CD4-positive, alpha-beta memory T cell (primary cell): ENCODE results near the gene CEP97. TPM values are rescaled to one million over a fixed set of nuclear protein-coding genes. Genes with fewer than 3 reads are reported as not detected.

Source experiments
- CTCF ChIA-PET: fragments of 350-600 bp; sonication (Branson Sonifier 250); formaldehyde crosslinking; loops from one replicate; lab custom pipeline; 2021; ENCODE audit warnings: inconsistent platforms; ENCODE audit not compliant: partially characterized antibody; lab: Charles Lee
- POLR2A ChIA-PET: fragments of 350-600 bp; sonication (Branson Sonifier 250); formaldehyde crosslinking; loops from one replicate; lab custom pipeline; 2021; ENCODE audit not compliant: partially characterized antibody; lab: Charles Lee
- DNase-seq, 5 donors: peaks; one replicate each; pipeline versions ENCODE4 v3.0.0 to v3.0.0-alpha.2; 2020 to 2022; ENCODE audit warnings: mixed read lengths in 1 of 5
- H3K27ac ChIP-seq: one replicate; pipeline ENCODE4 v1.7.0; 2013; ENCODE audit warnings: low read depth, low read length
- H3K27me3 ChIP-seq: 2 replicates; pipeline ENCODE4 v1.7.0; 2013; ENCODE audit warnings: mild to moderate bottlenecking, low read length, moderate library complexity; ENCODE audit not compliant: insufficient read depth
- H3K36me3 ChIP-seq: 2 replicates; pipeline ENCODE4 v1.7.0; 2013; ENCODE audit warnings: mild to moderate bottlenecking, low read length, moderate library complexity; ENCODE audit not compliant: insufficient read depth
- H3K4me1 ChIP-seq: 2 replicates; pipeline ENCODE4 v1.7.0; 2013; ENCODE audit warnings: mild to moderate bottlenecking, low read length, moderate library complexity; ENCODE audit not compliant: insufficient read depth
- H3K4me3 ChIP-seq, 2 donors: one replicate each; pipeline ENCODE4 v1.7.0; 2013; ENCODE audit warnings: low read length in 2 of 2, mild to moderate bottlenecking in 1 of 2
- H3K9me3 ChIP-seq, 2 donors: one replicate each; pipeline ENCODE4 v1.7.0; 2013; ENCODE audit warnings: low read length in 2 of 2, control low read depth in 1 of 2; ENCODE audit not compliant: control insufficient read depth in 1 of 2
- H3K27ac Mint-ChIP-seq, 7 donors: one replicate each; pipeline ENCODE4 v1.8.0; 2020 to 2021; ENCODE audit warnings: mixed read lengths in 7 of 7, mild to moderate bottlenecking in 6 of 7, inconsistent platforms in 3 of 7, moderate library complexity in 3 of 7
- H3K27me3 Mint-ChIP-seq, 2 donors: one replicate each; pipeline ENCODE4 v1.8.0; 2020 to 2021; ENCODE audit warnings: mixed read lengths in 2 of 2
- H3K36me3 Mint-ChIP-seq, 2 donors: one replicate each; pipeline ENCODE4 v1.8.0; 2020 to 2021; ENCODE audit warnings: mixed read lengths in 2 of 2, inconsistent platforms in 1 of 2, mild to moderate bottlenecking in 1 of 2
- H3K4me1 Mint-ChIP-seq, 4 donors: one replicate each; pipeline ENCODE4 v1.8.0; 2020 to 2021; ENCODE audit warnings: mixed read lengths in 4 of 4, mild to moderate bottlenecking in 1 of 4
- H3K4me3 Mint-ChIP-seq, 8 donors: one replicate each; pipeline ENCODE4 v1.8.0; 2020 to 2021; ENCODE audit warnings: mixed read lengths in 8 of 8, mild to moderate bottlenecking in 7 of 8, moderate library complexity in 6 of 8, inconsistent platforms in 3 of 8
- H3K9me3 Mint-ChIP-seq, 8 donors: one replicate each; pipeline ENCODE4 v1.8.0; 2020 to 2021; ENCODE audit warnings: mixed read lengths in 8 of 8, mild to moderate bottlenecking in 5 of 8, inconsistent platforms in 3 of 8, moderate library complexity in 1 of 8
- intact Hi-C: fragments of 100-400 bp; cut with micrococcal nuclease; formaldehyde crosslinking; loops from one replicate; pipeline ENCODE4 v1.15.1; 2023
- polyA plus RNA-seq, 2 donors: library from polyadenylated mRNA; unstranded; fragments of 300-500 nt; fragmentation: Illumina TruSeq; gene quantifications; one replicate each; pipeline ENCODE4 v1.2.3, GENCODE V29; 2021
- total RNA-seq, 2 experiments: library from RNA; stranded (reverse); gene quantifications; one replicate each; pipeline ENCODE4 v1.2.3, GENCODE V29; 2021

Gene CEP97
- total and polyA plus RNA-seq, 4 experiments from 2014 or later, result 3.7 to 16.8 (median 10.0) TPM

DNA sequence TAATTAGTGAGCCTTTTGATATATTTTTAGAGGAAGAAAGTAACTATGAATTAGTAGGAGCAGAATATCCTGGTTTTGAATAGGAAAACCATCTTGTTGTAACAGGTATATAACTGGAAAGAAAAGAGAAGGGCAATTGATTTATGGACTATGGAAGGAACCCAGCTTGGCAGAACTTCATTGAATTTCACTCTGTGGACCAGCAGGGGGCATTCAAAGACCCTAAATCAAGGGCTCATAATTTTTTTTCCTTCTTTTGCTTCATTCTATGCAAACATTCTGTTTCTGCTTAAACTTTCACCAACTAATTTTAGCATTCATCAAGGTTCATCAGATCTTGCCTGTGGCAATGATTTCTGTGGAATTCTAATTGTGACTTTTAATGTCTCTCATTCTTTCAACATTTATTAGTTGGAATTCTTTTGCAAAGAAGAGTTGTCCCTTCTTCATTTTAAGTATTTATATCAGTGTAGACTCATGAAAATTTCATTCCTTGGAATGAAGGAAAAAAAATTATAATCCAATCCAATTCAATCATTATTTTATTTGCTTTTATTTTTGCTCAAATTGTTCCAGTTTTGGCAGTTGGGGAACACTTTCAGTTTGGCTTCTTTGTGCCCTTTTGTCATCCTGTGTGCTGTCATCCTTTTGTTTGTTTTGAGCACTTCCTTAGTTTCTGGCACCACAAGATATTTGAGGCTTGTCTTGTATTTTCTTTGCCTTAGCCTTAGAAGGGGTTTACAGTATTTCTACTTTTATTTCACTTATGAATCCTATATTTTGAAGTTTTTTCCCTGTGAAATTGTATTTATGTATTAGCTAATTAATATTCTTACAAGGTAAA lies 85.0 kb downstream of the CEP97 start:
- POLR2A ChIA-PET, result interaction anchor here (0.6 to 3.9 kb wide), 8 partner anchors 18 to 420 kb away, joined by 3 to 26 read pairs (median 6); partner anchors contain the start of gene NFKBIZ
- Histone ChIP-seq H3K4me3 (no peak overlapping the region), H3K27ac (peak overlapping the region; percentile 29), H3K9me3 (no peaks in the 10 kb centered on the region), H3K27me3 (no peaks in the 10 kb centered on the region), H3K4me1 (peaks cover 28% of the 10 kb centered on the region), H3K36me3 (no peaks in the 10 kb centered on the region)
- Mint-ChIP-seq H3K4me1 (peaks cover 25 to 47% (median 30%) of the 10 kb centered on the region in 4 donors), H3K27ac (peak overlapping the region; percentile 43 to 90 (median 83)), H3K27me3 (no peaks in the 10 kb centered on the region), H3K36me3 (peaks cover 21 to 34% of the 10 kb centered on the region in 2 donors), H3K9me3 (no peaks in the 10 kb centered on the region), H3K4me3 (peak overlapping the region in 6 of 8 donors; percentile 22 to 43 (median 34))
- CTCF ChIA-PET, result interaction anchor here (0.5 to 15.7 kb wide), 14 partner anchors 7 to 730 kb away, joined by 3 to 573 read pairs (median 4); no protein-coding TSS in a partner anchor
- peak; percentile 49 to 60 (median 55) for DNase-seq
- intact Hi-C loops, result loop anchor here (1.0 to 2.0 kb wide), 4 partner anchors 41 to 727 kb away; no protein-coding TSS in a partner anchor

- DNase-seq, result no peak
- Mint-ChIP-seq H3K36me3 (peaks cover 17 to 29% of the 10 kb centered on the region in 2 donors), H3K27ac (peak overlapping the region; percentile 43 to 90 (median 81)), H3K27me3 (no peaks in the 10 kb centered on the region), H3K4me3 (peak overlapping the region in 1 of 8 donors; percentile 32), H3K4me1 (peaks cover 27 to 45% (median 33%) of the 10 kb centered on the region in 4 donors), H3K9me3 (no peaks in the 10 kb centered on the region)
- Histone ChIP-seq H3K27me3 (no peaks in the 10 kb centered on the region), H3K36me3 (no peaks in the 10 kb centered on the region), H3K4me3 (no peak overlapping the region), H3K4me1 (peaks cover 34% of the 10 kb centered on the region), H3K27ac (peak overlapping the region; percentile 29), H3K9me3 (no peaks in the 10 kb centered on the region)
- intact Hi-C loops, result no loop called here
- CTCF ChIA-PET, result interaction anchor here (0.6 to 15.7 kb wide), 13 partner anchors 8 to 727 kb away, joined by 3 to 573 read pairs (median 4); no protein-coding TSS in a partner anchor
- POLR2A ChIA-PET, result interaction anchor here (1.0 to 3.9 kb wide), 6 partner anchors 17 to 419 kb away, joined by 4 to 26 read pairs (median 6); partner anchors contain the start of gene NFKBIZ
These were observed 85.6 kb downstream of the CEP97 start for GRCh38 chr3:101810022-101810418.

- POLR2A ChIA-PET, result interaction anchor here (1.5 to 3.9 kb wide), 2 partner anchors 37 to 414 kb away, joined by 4 to 26 read pairs; partner anchors contain the start of gene NFKBIZ
These were observed 87.5 kb downstream of the CEP97 start for GRCh38 chr3:101811875-101812274.

DNA sequence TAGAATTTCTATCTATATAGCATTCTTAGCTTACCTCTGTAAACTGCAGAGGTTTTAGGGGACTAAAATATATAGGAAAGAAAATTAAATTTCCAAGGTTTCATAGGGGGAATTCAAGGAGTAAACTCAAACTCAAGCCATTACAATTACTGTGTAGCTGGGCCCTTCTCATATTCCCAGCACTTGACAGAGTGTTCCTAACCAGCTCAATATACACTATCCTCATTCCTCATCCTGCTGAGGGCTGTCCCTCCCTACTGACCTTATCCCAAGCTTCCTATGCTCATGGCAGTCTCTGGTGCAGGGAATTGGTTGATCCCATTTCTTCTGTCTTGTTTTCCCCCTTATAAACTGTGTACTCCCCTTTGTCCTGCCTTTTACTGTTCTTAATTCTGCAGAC lies 88.5 kb downstream of the CEP97 start:
- Mint-ChIP-seq H3K27ac (peak overlapping the region in 1 of 7 donors; percentile 50), H3K4me3 (no peak overlapping the region), H3K27me3 (no peaks in the 10 kb centered on the region), H3K9me3 (no peaks in the 10 kb centered on the region), H3K4me1 (peaks cover 30 to 49% (median 39%) of the 10 kb centered on the region in 4 donors), H3K36me3 (peaks cover 14 to 33% of the 10 kb centered on the region in 2 donors)
- no peak for DNase-seq
- intact Hi-C loops, result loop anchor here (1.0 kb wide), 1 partner anchor 412 kb away; no protein-coding TSS in a partner anchor
- no peaks in the 10 kb centered on the region for H3K9me3 ChIP-seq
- POLR2A ChIA-PET, result interaction anchor here (1.0 to 1.5 kb wide), 2 partner anchors 9 to 413 kb away, joined by 3 to 4 read pairs; no protein-coding TSS in a partner anchor
- no peaks in the 10 kb centered on the region for H3K36me3 ChIP-seq
- H3K4me1 ChIP-seq, result peaks cover 34% of the 10 kb centered on the region
- CTCF ChIA-PET, result interaction anchor here (0.7 to 15.7 kb wide), 16 partner anchors 8 to 1628 kb away, joined by 3 to 573 read pairs (median 3); no protein-coding TSS in a partner anchor
- no peak overlapping the region for H3K4me3 ChIP-seq
- H3K27me3 ChIP-seq, result no peaks in the 10 kb centered on the region
- no peak overlapping the region for H3K27ac ChIP-seq

More at GRCh38 chr3:101811875-101812274, 87.5 kb downstream of the CEP97 start:
- Histone ChIP-seq H3K27me3 (no peaks in the 10 kb centered on the region), H3K4me1 (peaks cover 34% of the 10 kb centered on the region), H3K4me3 (no peak overlapping the region), H3K9me3 (no peaks in the 10 kb centered on the region), H3K27ac (no peak overlapping the region), H3K36me3 (no peaks in the 10 kb centered on the region)
- Mint-ChIP-seq H3K27me3 (no peaks in the 10 kb centered on the region), H3K36me3 (peaks cover 8 to 30% of the 10 kb centered on the region in 2 donors), H3K4me1 (peaks cover 30 to 49% (median 37%) of the 10 kb centered on the region in 4 donors), H3K9me3 (no peaks in the 10 kb centered on the region), H3K27ac (peak overlapping the region in 2 of 7 donors; percentile 10 to 57), H3K4me3 (no peak overlapping the region)
- no peak for DNase-seq
- CTCF ChIA-PET, result interaction anchor here (0.8 to 15.7 kb wide), 9 partner anchors 10 to 725 kb away, joined by 3 to 573 read pairs (median 7); no protein-coding TSS in a partner anchor
- intact Hi-C loops, result no loop called here

GRCh38 chr3:101813817-101814440 lies 89.5 kb downstream of the CEP97 start:
- no peak overlapping the region for H3K4me3 Mint-ChIP-seq
- no peaks in the 10 kb centered on the region for H3K9me3 Mint-ChIP-seq
- intact Hi-C loops, result loop anchor here (1.0 kb wide), 1 partner anchor 411 kb away; no protein-coding TSS in a partner anchor
- POLR2A ChIA-PET, result interaction anchor here (0.6 to 1.6 kb wide), 6 partner anchors 14 to 412 kb away, joined by 3 to 17 read pairs (median 4); partner anchors contain the start of gene NFKBIZ
- H3K4me1 Mint-ChIP-seq, result peaks cover 29 to 46% (median 37%) of the 10 kb centered on the region in 4 donors
- peaks cover 14 to 34% of the 10 kb centered on the region in 2 donors for H3K36me3 Mint-ChIP-seq
- Histone ChIP-seq H3K4me1 (peaks cover 32% of the 10 kb centered on the region), H3K9me3 (no peaks in the 10 kb centered on the region), H3K27ac (no peak overlapping the region), H3K4me3 (no peak overlapping the region), H3K36me3 (no peaks in the 10 kb centered on the region), H3K27me3 (no peaks in the 10 kb centered on the region)
- DNase-seq, result peak in 4 of 5 donors; percentile 34 to 51 (median 41)
- CTCF ChIA-PET, result interaction anchor here (0.7 to 15.7 kb wide), 17 partner anchors 9 to 722 kb away, joined by 3 to 573 read pairs (median 5); partner anchors contain the start of gene NFKBIZ
- no peaks in the 10 kb centered on the region for H3K27me3 Mint-ChIP-seq
- peak overlapping the region in 1 of 7 donors; percentile 17 for H3K27ac Mint-ChIP-seq

- H3K27me3 ChIP-seq, result no peaks in the 10 kb centered on the region
- intact Hi-C loops, result no loop called here
- H3K4me3 ChIP-seq, result no peak overlapping the region
- H3K4me1 Mint-ChIP-seq, result peaks cover 21 to 37% (median 29%) of the 10 kb centered on the region in 4 donors
- peak overlapping the region in 6 of 7 donors; percentile 6 to 69 (median 28) for H3K27ac Mint-ChIP-seq
- no peaks in the 10 kb centered on the region for H3K9me3 Mint-ChIP-seq
- H3K4me3 Mint-ChIP-seq, result peak overlapping the region in 1 of 8 donors; percentile 25
- H3K4me1 ChIP-seq, result peaks cover 23% of the 10 kb centered on the region
- no peaks in the 10 kb centered on the region for H3K9me3 ChIP-seq
- no peaks in the 10 kb centered on the region for H3K36me3 ChIP-seq
- no peak overlapping the region for H3K27ac ChIP-seq
- ChIA-PET CTCF (interaction anchor here (1.2 to 15.7 kb wide), 10 partner anchors 10 to 721 kb away, joined by 3 to 573 read pairs (median 5); partner anchors contain the start of gene NFKBIZ), POLR2A (interaction anchor here (1.5 to 1.6 kb wide), 2 partner anchors 35 to 411 kb away, joined by 6 to 17 read pairs; partner anchors contain the start of gene NFKBIZ)
- no peaks in the 10 kb centered on the region for H3K27me3 Mint-ChIP-seq
- DNase-seq, result no peak
- H3K36me3 Mint-ChIP-seq, result peaks cover 18 to 37% of the 10 kb centered on the region in 2 donors
These were observed 90.4 kb downstream of the CEP97 start for GRCh38 chr3:101814835-101815234.
